Smooth muscle cell of the brain vasculature (primary cell): ENCODE data around the gene GRK6.

ENCODE experiments used
- DNase-seq: peaks from one replicate; pipeline ENCODE4 v3.0.0-alpha.2; 2012; ENCODE audit warnings: low read depth, low spot score

GRK6 gene

GRCh38 chr5:177439518-177440053 is 13.1 kb downstream of the GRK6 start:
- DNase-seq = no peak

DNA sequence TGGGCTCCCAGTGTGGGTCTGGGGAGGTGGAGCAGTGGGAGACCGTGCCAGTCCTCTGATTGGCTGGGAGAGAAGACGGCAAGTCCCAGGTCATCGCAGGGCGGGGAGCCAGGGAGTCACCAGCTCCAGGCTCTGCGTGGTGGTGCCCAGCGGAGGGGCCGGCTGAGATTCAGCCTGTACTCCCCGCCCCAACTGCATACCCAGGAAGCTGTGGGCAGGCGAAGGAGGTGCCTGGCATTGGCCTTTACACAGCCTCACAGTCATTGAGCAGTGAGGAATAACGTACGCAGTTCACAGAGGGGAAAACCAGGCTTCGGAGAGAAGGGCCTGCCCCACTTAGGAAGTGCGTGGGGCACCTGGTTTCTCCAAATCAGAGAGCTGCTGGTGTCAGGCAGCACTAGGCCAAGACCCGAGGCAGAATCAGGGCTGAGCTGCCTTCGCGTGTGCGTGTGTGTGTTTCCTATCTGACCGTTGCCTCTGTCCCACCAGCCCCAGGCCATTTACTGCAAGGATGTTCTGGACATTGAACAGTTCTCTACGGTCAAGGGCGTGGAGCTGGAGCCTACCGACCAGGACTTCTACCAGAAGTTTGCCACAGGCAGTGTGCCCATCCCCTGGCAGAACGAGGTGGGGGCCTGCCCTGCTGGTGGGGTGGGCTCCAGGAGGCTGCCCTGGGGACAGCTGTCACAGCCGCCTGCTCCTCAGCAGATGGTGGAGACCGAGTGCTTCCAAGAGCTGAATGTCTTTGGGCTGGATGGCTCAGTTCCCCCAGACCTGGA is 13.9 kb downstream of the GRK6 start:
- no peak for DNase-seq

DNA sequence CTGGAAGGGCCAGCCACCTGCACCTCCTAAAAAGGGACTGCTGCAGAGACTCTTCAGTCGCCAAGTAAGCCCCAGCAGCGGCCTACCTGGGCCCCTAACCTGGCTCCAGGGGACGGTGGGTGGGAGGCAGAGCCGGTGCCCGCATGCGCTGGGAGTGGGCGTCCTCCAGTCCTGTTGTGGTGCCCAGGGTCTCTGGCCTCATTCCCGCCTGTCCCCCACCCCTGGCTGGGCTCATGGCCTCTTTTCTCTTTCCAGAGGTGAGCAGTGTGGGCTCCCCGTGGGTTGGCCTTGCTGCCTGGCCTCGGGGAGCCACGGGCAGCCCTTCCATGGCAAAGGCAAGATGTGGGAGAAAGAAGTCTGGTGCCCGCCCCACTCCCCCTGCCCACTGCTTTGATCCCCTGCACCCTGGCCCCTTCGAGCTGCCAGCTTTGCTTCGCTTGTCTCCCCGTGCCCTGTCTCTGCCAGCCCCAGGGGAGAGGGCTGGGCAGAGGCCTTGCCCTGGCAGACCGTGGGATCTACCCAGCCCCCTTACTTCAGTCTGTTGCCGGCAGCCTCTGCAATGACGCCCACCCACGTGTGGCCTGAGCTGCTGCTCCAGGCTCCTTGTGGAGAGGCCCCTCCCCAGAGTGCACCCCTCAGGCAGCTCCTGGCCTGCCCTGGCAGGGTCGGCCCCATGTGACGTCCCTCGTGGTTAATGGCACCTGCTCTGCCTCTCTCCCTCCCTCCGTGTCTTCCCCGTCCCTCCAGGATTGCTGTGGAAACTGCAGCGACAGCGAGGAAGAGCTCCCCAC is 14.7 kb downstream of the GRK6 start:
- DNase-seq = no peak

GRCh38 chr5:177442066-177442826 is 15.8 kb downstream of the GRK6 start:
- DNase-seq = no peak

DNA sequence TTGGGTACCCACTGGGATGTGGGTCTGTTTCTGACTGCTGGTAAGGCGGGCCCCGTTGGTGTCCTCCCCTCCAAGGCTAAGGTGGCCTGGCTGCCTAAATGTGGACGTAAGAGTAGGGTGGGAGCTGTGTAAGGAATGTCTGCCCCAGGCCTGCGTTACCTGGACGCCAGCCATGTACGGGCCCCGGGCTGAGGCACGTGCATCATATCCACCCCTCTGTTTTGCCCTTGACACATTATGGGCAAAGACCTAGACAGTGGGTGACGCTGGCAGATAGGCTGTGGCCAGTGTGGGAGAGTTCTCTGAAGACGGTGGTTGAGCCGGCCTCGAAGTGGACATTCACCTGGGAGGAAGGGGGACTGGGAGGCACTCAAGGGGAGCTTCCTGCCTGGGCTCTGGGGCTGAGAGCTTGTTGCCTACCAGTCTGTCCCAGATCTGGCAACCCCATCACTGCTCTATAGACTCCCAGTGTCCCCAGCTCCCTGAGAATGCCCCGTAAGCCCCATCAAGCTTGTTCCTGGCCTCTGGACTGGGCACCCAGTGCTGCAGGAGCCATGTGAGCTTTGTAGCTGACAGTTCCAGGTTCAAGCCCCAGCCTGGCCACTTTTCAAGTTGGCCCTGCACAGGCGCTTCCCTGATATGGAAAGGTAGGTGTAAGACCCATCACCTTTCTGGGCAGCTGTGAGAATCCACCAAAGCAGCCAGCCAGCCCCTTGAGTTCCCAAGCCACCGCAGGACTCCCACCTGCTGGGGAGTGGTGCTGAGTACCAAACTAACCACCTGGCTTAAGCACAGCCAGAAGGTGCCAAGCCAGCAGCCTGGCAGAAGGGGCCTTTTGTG is 16.9 kb downstream of the GRK6 start:
- DNase-seq = no peak

GRCh38 chr5:177444106-177445051 is 17.9 kb downstream of the GRK6 start:
- DNase-seq = no peak

DNA sequence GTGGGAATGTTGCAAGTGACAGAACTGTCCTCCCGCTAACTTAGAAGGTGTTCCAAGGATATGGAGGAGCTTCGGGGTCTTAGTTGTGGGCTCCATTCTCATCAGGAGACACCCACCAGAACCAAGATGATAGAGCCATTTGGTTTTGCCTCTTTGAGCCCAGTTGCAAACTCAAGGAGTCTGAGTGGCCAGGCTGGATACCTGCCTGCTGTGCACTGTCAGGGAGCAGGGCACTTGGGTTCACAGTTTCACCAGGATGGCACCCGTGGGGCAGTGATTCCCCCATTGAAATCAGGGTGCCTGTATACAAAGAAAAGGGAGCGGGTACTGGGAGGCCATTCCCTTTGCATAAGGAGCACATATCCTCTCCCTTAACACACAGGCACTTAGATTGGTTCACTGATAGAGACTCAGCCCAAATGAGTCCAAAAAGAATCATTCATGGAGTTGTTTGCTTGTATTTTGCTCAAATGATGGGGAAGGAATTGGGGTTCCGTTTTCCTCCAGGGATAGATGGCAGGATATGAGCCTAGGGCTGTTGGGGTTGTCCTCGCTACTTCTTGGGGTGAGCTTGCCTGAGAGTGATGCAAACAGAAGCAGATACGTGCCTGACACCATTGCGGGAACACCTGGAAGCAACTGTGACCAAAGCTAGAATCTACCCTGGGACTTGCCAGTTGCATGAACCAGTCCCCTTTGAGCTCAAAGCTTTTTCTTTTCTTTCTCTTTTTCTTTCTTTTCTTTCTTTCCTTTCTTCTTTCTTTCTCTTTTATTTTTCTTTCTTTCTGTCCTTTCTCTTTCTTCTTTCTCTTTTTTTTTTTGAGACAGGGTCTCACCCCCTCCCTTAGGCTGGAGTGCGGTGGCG is 18.8 kb downstream of the GRK6 start:
- DNase-seq = no peak

GRCh38 chr5:177445917-177446199 is 19.4 kb downstream of the GRK6 start:
- DNase-seq = no peak

DNA sequence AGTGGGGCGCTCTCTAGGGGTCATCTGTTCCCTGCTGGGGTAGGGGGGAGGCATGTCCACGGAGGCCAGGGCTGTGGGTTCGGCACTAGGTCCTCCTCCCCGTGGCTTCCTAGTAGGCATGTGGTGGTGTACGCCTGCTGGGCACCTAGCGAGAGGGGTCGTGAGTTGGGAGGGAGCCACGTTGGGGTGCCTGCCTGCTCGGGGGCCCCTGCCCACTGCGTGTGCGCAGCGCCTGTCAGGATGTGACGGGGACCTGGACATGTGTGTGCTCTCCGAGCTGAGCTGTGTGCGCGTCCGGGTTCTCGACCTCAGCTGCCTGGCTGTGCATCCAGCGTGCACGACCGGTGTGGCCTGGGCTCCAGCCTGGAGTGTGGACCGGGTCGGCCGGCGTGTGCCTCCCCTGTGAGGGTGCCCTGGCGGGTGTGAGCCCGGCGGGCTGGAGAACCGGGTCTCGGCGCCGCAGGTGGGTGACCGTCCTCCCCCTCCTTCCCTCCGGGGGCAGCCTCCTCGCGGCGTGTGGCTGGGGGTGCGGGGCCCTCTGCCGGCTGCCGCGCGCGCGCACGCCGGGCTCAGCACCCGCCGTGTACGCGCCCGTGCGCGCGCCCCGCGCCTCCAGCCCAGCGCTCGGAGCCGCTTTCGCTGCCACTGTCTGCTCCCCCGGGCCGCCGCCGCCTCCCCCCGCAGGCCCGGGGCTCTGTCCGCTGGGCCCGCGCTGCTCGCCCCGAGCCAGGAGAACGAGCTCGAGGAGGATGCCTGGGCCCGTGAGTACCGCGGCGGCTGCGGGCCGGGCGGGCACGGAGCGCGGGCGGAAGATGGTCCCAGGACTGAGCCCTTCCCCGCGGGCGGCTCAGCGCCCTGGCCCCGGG is 20.0 kb downstream of the GRK6 start, which contains the start of gene PRR7:
PRR7 (plus strand) TSS at position 615 of the 866 bp plus-strand sequence. CDS start 8,254 bp downstream, outside the sequence.
- no peak for DNase-seq

- no peak for DNase-seq
These were observed 20.7 kb downstream of the GRK6 start for GRCh38 chr5:177447066-177447610.

GRCh38 chr5:177447611-177448243 is 21.3 kb downstream of the GRK6 start:
- no peak for DNase-seq

- no peak for DNase-seq
These were observed 21.9 kb downstream of the GRK6 start for GRCh38 chr5:177448244-177448950.

- DNase-seq = no peak
These were observed 22.9 kb downstream of the GRK6 start for GRCh38 chr5:177449140-177450061.

- no peak for DNase-seq
These were observed 24.4 kb downstream of the GRK6 start for GRCh38 chr5:177450667-177451424.
